ENCODE data around the gene NUCKS1. TPM values are rescaled to one million over a fixed set of nuclear protein-coding genes. Genes with fewer than 3 reads are reported as not detected.

NUCKS1 gene
- total RNA-seq, 1 donor from 2014 or later, result 203 TPM

DNA sequence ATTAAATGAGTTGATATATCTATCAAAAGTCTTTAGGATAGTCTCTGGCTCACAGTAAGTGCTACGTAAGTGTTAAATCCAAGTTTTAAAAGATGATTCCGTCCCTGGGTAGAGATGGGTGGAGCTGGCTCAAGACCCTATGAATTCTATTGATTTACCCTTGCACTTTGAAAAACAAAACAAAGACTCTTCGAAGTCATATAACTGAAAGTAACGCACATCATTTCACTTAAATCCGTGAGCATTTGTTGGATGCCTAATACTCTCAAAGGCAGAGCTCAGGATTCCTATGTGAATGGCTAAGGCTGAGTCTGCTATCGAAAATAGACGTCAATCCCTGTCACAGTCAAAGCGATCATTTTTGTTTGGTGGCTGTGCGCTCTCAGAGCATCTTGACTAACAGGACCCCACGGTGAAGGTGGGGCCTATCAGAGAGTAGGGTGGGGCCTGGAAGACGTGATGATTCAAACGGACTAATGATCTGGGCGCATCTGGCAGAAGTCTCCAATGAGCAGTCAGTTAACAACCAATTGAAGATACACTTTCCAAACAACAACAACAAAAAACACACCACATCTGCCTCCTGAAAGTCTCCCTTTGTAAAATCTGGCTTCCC lies 1.2 kb upstream of the NUCKS1 start:
- no peak for DNase-seq (ENCODE audit: low spot score)
- Mint-ChIP-seq H3K4me1 (ENCODE audit: low read depth) (peaks cover 23% of the 10 kb centered on the region), H3K4me3 (ENCODE audit: unreplicated experiment) (peak overlapping the region; percentile 37), H3K27me3 (ENCODE audit: low read depth) (peaks cover under 1% of the 10 kb centered on the region), H3K9me3 (ENCODE audit: low read depth) (no peaks in the 10 kb centered on the region), H3K36me3 (ENCODE audit: low read depth) (no peaks in the 10 kb centered on the region), H3K27ac (ENCODE audit: unreplicated experiment) (no peak overlapping the region)
- no peak for TF ChIP-seq CTCF (IDR thresholded peaks at IDR 0.05)

DNA sequence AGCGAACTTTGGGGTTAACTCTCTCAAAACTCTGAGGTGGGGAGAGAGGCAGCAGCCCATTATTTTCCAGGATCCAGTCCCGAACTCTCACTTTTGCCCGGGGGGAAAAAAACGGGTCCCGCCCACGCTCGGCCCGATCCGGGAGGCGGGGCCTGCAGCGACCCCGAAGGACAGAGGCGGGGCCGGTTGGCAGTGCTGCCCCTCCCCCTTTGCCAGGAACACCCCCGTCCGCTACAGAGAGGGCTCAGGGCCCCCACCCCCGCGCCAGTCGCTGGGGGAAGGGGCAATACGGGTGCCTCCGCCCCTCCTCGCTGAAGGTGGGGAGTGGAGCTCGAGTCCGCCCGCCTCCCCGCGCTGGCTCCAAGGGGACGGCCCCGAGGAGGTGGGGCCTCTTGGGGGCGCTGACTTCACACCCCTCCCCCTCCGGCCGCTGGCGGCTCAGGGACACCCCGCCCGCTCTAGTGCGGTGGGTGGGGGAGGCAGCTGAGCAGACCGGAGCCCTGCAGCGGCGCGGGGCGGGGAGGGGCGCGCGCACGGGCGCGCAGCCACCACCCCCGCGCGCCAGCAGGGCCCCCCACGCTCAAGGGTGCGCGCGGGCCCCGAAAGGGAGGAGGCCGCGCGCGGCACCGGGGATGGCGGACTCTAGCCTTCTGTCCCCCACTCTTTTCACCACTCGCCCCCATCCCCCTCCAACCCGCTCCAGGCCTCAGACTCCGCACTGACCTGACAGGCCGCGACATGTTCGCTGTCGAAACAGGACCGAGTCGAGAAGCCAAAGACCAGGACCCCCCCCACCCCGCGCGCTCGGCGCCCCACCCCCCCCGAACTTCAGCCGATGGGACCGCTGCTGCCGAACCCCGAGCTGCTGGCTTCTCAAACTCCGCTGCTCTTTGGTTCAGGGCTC lies 496 bp downstream of the NUCKS1 start:
- Mint-ChIP-seq H3K4me1 (ENCODE audit: low read depth) (peaks cover 36% of the 10 kb centered on the region), H3K9me3 (ENCODE audit: low read depth) (no peaks in the 10 kb centered on the region), H3K27ac (ENCODE audit: unreplicated experiment) (peak overlapping the region; percentile 97), H3K4me3 (ENCODE audit: unreplicated experiment) (peak overlapping the region; percentile 90), H3K36me3 (ENCODE audit: low read depth) (no peaks in the 10 kb centered on the region), H3K27me3 (ENCODE audit: low read depth) (no peaks in the 10 kb centered on the region)
- peak; percentile 98 for DNase-seq (ENCODE audit: low spot score)
- TF ChIP-seq CTCF (IDR thresholded peaks at IDR 0.05), result peak; percentile 32

DNA sequence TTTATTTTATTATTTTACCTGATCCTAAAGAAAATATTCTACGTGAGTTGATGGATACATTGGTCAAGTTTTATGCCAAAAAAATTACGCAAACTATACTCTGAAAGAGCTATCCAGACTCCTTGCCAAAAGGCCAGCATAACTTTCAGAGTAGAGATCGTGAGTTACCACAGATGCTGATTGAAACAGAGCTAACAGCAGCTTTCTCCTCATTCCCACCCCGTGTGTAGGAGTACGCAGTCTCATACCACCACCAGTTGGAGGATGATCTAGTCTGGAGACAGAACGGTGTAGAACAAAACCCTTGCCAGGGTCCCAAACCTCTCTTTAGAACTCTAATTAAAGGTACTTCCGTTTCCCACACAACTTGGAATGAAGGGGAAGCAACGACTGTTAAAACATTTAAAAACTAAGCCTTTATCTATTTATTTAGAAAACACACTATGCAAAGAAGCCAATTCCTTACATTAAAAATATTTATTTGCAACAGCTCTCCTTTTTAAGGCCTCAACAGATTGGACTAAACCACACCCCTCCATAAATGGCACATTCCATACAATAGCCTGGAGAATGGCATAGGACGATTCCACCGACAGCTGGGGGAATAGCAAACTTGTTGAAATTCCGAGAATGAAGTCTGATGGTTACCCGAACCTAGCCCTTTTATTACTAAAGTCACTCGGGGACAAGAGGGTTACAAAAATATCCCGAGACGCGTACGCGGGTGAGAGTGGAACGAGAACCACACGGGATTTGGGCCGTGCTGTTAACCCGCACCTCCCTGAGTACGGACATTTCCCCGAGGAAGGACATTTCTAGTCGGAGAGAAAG lies 1.4 kb downstream of the NUCKS1 start:
- peak overlapping the region; percentile 97 for H3K27ac Mint-ChIP-seq (ENCODE audit: unreplicated experiment)
- peak overlapping the region; percentile 90 for H3K4me3 Mint-ChIP-seq (ENCODE audit: unreplicated experiment)
- peaks cover 41% of the 10 kb centered on the region for H3K4me1 Mint-ChIP-seq (ENCODE audit: low read depth)
- no peaks in the 10 kb centered on the region for H3K36me3 Mint-ChIP-seq (ENCODE audit: low read depth)
- TF ChIP-seq CTCF (IDR thresholded peaks at IDR 0.05), result no peak
- no peak for DNase-seq (ENCODE audit: low spot score)
- H3K27me3 Mint-ChIP-seq (ENCODE audit: low read depth), result no peaks in the 10 kb centered on the region
- no peaks in the 10 kb centered on the region for H3K9me3 Mint-ChIP-seq (ENCODE audit: low read depth)

- Mint-ChIP-seq H3K27me3 (ENCODE audit: low read depth) (no peaks in the 10 kb centered on the region), H3K4me1 (ENCODE audit: low read depth) (peaks cover 45% of the 10 kb centered on the region), H3K4me3 (ENCODE audit: unreplicated experiment) (peak overlapping the region; percentile 29), H3K27ac (ENCODE audit: unreplicated experiment) (peak overlapping the region; percentile 63), H3K36me3 (ENCODE audit: low read depth) (no peaks in the 10 kb centered on the region), H3K9me3 (ENCODE audit: low read depth) (no peaks in the 10 kb centered on the region)
- no peak for TF ChIP-seq CTCF (IDR thresholded peaks at IDR 0.05)
- DNase-seq (ENCODE audit: low spot score), result no peak
These were observed 3.1 kb downstream of the NUCKS1 start for GRCh38 chr1:205746757-205747412.

Measured in chondrocyte (in vitro differentiated cells).